HCT116 (cell line): Measurements from ENCODE around the gene PTGER3.

Source experiments
- CTCF ChIP-seq, 3 experiments: fragments of 200-600 bp in 1 of 3; sonication (generic) in 1 of 3; IDR thresholded peaks in 2 of 3; conservative IDR thresholded peaks in 1 of 3; 2 replicates each; pipeline ENCODE4 v1.5.1; 2012 to 2017; ENCODE audit warnings: low read depth in 2 of 3, low read length in 2 of 3, antibody characterized with exemption in 1 of 3, borderline replicate concordance in 1 of 3, control low read depth in 1 of 3, mild to moderate bottlenecking in 1 of 3, mixed read lengths in 1 of 3, mixed run types in 1 of 3, moderate library complexity in 1 of 3; ENCODE audit not compliant: insufficient read depth in 1 of 3
- EZH2 ChIP-seq: fragments of 200-600 bp; sonication (generic); IDR thresholded peaks from 2 replicates; pipeline ENCODE4 v1.6.1; 2017; ENCODE audit warnings: antibody characterized with exemption, mixed run types
- MAX ChIP-seq: IDR thresholded peaks from 2 replicates; pipeline ENCODE4 v1.6.1; 2012
- POLR2A ChIP-seq: IDR thresholded peaks from 2 replicates; pipeline ENCODE4 v1.7.0; 2011; ENCODE audit warnings: borderline replicate concordance; ENCODE audit not compliant: insufficient read depth, insufficient read length; ENCODE audit errors: extremely low read depth
- RAD21 ChIP-seq: IDR thresholded peaks from 2 replicates; pipeline ENCODE4 v1.6.1; 2012; ENCODE audit warnings: low read depth, mild to moderate bottlenecking
- SIN3A ChIP-seq: IDR thresholded peaks from 2 replicates; pipeline ENCODE4 v1.6.1; 2012; ENCODE audit warnings: low read depth
- SRF ChIP-seq: IDR thresholded peaks from 2 replicates; pipeline ENCODE4 v1.6.1; 2012; ENCODE audit warnings: low read depth
- TF ChIP-seq, protein P1 (sequence below): IDR thresholded peaks from 2 replicates; pipeline ENCODE4 v1.6.1; 2012
- TF ChIP-seq, protein P2 (sequence below): IDR thresholded peaks from 2 replicates; pipeline ENCODE4 v1.6.1; 2012; ENCODE audit warnings: low read depth

GRCh38 chr1:70992521-70992920 lies 55.1 kb downstream of the PTGER3 start:
- no peak for TF ChIP-seq EZH2
- TF ChIP-seq POLR2A, result no peak
- TF ChIP-seq CTCF (IDR thresholded peaks at IDR 0.05 in 2 of 3, conservative IDR thresholded peaks at IDR 0.05 in 1 of 3; ENCODE audit: borderline replicate concordance in 1 of 3, insufficient read depth in 1 of 3, low read depth in 2 of 3, low read length in 2 of 3), result no peak
- TF ChIP-seq SIN3A, result no peak
- no peak for TF ChIP-seq SRF
- TF ChIP-seq MAX, result no peak
- no peak for TF ChIP-seq RAD21
- TF ChIP-seq, protein P1, sequence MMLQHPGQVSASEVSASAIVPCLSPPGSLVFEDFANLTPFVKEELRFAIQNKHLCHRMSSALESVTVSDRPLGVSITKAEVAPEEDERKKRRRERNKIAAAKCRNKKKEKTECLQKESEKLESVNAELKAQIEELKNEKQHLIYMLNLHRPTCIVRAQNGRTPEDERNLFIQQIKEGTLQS, result no peak
- TF ChIP-seq, protein P2, sequence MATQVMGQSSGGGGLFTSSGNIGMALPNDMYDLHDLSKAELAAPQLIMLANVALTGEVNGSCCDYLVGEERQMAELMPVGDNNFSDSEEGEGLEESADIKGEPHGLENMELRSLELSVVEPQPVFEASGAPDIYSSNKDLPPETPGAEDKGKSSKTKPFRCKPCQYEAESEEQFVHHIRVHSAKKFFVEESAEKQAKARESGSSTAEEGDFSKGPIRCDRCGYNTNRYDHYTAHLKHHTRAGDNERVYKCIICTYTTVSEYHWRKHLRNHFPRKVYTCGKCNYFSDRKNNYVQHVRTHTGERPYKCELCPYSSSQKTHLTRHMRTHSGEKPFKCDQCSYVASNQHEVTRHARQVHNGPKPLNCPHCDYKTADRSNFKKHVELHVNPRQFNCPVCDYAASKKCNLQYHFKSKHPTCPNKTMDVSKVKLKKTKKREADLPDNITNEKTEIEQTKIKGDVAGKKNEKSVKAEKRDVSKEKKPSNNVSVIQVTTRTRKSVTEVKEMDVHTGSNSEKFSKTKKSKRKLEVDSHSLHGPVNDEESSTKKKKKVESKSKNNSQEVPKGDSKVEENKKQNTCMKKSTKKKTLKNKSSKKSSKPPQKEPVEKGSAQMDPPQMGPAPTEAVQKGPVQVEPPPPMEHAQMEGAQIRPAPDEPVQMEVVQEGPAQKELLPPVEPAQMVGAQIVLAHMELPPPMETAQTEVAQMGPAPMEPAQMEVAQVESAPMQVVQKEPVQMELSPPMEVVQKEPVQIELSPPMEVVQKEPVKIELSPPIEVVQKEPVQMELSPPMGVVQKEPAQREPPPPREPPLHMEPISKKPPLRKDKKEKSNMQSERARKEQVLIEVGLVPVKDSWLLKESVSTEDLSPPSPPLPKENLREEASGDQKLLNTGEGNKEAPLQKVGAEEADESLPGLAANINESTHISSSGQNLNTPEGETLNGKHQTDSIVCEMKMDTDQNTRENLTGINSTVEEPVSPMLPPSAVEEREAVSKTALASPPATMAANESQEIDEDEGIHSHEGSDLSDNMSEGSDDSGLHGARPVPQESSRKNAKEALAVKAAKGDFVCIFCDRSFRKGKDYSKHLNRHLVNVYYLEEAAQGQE, result no peak
